Activated CD8-positive, alpha-beta T cell treated with anti-CD3 and anti-CD28 coated beads for 36 hours (primary cell): ENCODE results near the gene SHISA9. TPM values are rescaled to one million over a fixed set of nuclear protein-coding genes. Genes with fewer than 3 reads are reported as not detected.

Experiments used
- ATAC-seq: fragments of 200-7000 bp; cut with Tn5 transposase; one replicate; pipeline ENCODE4 v1.10.0; 2021; ENCODE audit warnings: mild to moderate bottlenecking, moderate library complexity
- CTCF ChIA-PET: fragments of 350-600 bp; sonication (Branson Sonifier 250); formaldehyde crosslinking; loops from one replicate; lab custom pipeline; 2021; ENCODE audit warnings: antibody characterized with exemption; lab: Charles Lee
- POLR2A ChIA-PET: fragments of 350-600 bp; sonication (Branson Sonifier 250); formaldehyde crosslinking; loops from one replicate; lab custom pipeline; 2021; ENCODE audit warnings: antibody characterized with exemption; lab: Charles Lee
- DNase-seq: peaks from one replicate; pipeline ENCODE4 v3.0.0-alpha.2; 2020
- H3K27ac Mint-ChIP-seq: one replicate; pipeline ENCODE4 v1.8.0; 2021; ENCODE audit warnings: mild to moderate bottlenecking, mixed read lengths
- H3K27me3 Mint-ChIP-seq: one replicate; pipeline ENCODE4 v1.8.0; 2021; ENCODE audit warnings: mixed read lengths
- H3K36me3 Mint-ChIP-seq: one replicate; pipeline ENCODE4 v1.8.0; 2021; ENCODE audit warnings: low read depth, mixed read lengths
- H3K4me1 Mint-ChIP-seq: one replicate; pipeline ENCODE4 v1.8.0; 2021; ENCODE audit warnings: low read depth, mixed read lengths
- H3K4me3 Mint-ChIP-seq: one replicate; pipeline ENCODE4 v1.8.0; 2021; ENCODE audit warnings: mild to moderate bottlenecking, moderate library complexity, mixed read lengths
- H3K9me3 Mint-ChIP-seq: one replicate; pipeline ENCODE4 v1.8.0; 2021; ENCODE audit warnings: mixed read lengths
- CTCF ChIP-seq: fragments of 200-600 bp; IDR thresholded peaks from one replicate; pipeline ENCODE4 v1.8.0; 2022; ENCODE audit warnings: antibody characterized with exemption, mild to moderate bottlenecking
- intact Hi-C: fragments of 100-400 bp; cut with micrococcal nuclease; formaldehyde crosslinking; loops from one replicate; pipeline ENCODE4 v1.10.0; 2022
- total RNA-seq, 2 experiments: library from RNA; stranded (reverse); gene quantifications; one replicate each; pipeline ENCODE4 v1.2.3, GENCODE V29; 2021

Gene SHISA9
- total RNA-seq, 2 experiments from 2014 or later: not detected

GRCh38 chr16:13105427-13105826, 204.0 kb downstream of the SHISA9 start:
- TF ChIP-seq CTCF: no peak
- Mint-ChIP-seq H3K27me3 (no peaks in the 10 kb centered on the region), H3K4me3 (no peak overlapping the region), H3K9me3 (peaks cover 2% of the 10 kb centered on the region), H3K27ac (no peak overlapping the region), H3K4me1 (no peaks in the 10 kb centered on the region), H3K36me3 (no peaks in the 10 kb centered on the region)
- ATAC-seq (no peak), DNase-seq (no peak)
- ChIA-PET POLR2A (no interaction called here), CTCF (no interaction called here)
- intact Hi-C loops: no loop called here

GRCh38 chr16:13106464-13106863, 205.1 kb downstream of the SHISA9 start:
- H3K27ac Mint-ChIP-seq: no peak overlapping the region
- TF ChIP-seq CTCF: no peak
- intact Hi-C loops: no loop called here
- no peaks in the 10 kb centered on the region for H3K36me3 Mint-ChIP-seq
- CTCF ChIA-PET: interaction anchor here (0.8 kb wide), 1 partner anchor 831 kb away, joined by 4 read pairs; no protein-coding TSS in a partner anchor
- H3K4me1 Mint-ChIP-seq: no peaks in the 10 kb centered on the region
- DNase-seq: no peak
- no peak for ATAC-seq
- POLR2A ChIA-PET: no interaction called here
- H3K9me3 Mint-ChIP-seq: peaks cover 2% of the 10 kb centered on the region
- H3K27me3 Mint-ChIP-seq: no peaks in the 10 kb centered on the region
- H3K4me3 Mint-ChIP-seq: no peak overlapping the region

- no peak for TF ChIP-seq CTCF
- H3K4me1 Mint-ChIP-seq: no peaks in the 10 kb centered on the region
- no peak overlapping the region for H3K27ac Mint-ChIP-seq
- POLR2A ChIA-PET: no interaction called here
- intact Hi-C loops: no loop called here
- H3K36me3 Mint-ChIP-seq: no peaks in the 10 kb centered on the region
- H3K4me3 Mint-ChIP-seq: no peak overlapping the region
- ATAC-seq (no peak), DNase-seq (no peak)
- peaks cover 3% of the 10 kb centered on the region for H3K9me3 Mint-ChIP-seq
- peaks cover 1% of the 10 kb centered on the region for H3K27me3 Mint-ChIP-seq
- CTCF ChIA-PET: no interaction called here
Measured at GRCh38 chr16:13108126-13108525, 206.7 kb downstream of the SHISA9 start.

- Mint-ChIP-seq H3K4me3 (no peak overlapping the region), H3K9me3 (peaks cover 3% of the 10 kb centered on the region), H3K27me3 (peaks cover 1% of the 10 kb centered on the region), H3K27ac (no peak overlapping the region), H3K36me3 (no peaks in the 10 kb centered on the region), H3K4me1 (no peaks in the 10 kb centered on the region)
- intact Hi-C loops: no loop called here
- ChIA-PET POLR2A (no interaction called here), CTCF (no interaction called here)
- TF ChIP-seq CTCF: no peak
- DNase-seq (no peak), ATAC-seq (no peak)
Measured at GRCh38 chr16:13109171-13109570, 207.8 kb downstream of the SHISA9 start.

GRCh38 chr16:13110124-13110796, 208.9 kb downstream of the SHISA9 start:
- H3K4me1 Mint-ChIP-seq: no peaks in the 10 kb centered on the region
- H3K27ac Mint-ChIP-seq: no peak overlapping the region
- no peaks in the 10 kb centered on the region for H3K36me3 Mint-ChIP-seq
- CTCF ChIA-PET: interaction anchor here (0.8 kb wide), 1 partner anchor 17 kb away, joined by 3 read pairs; no protein-coding TSS in a partner anchor
- TF ChIP-seq CTCF: no peak
- peaks cover 1% of the 10 kb centered on the region for H3K27me3 Mint-ChIP-seq
- intact Hi-C loops: no loop called here
- peaks cover 3% of the 10 kb centered on the region for H3K9me3 Mint-ChIP-seq
- POLR2A ChIA-PET: no interaction called here
- H3K4me3 Mint-ChIP-seq: no peak overlapping the region
- no peak for DNase-seq
- no peak for ATAC-seq
